ENCODE measurements around the gene MALRD1. TPM values are rescaled to one million over a fixed set of nuclear protein-coding genes. Genes with fewer than 3 reads are reported as not detected.

The MALRD1 gene
- total and polyA plus RNA-seq, 2 of the 8 experiments (the other 6 are each of a cell fraction or from before 2014, with no cell fraction given), result 0.32 to 0.35 TPM

DNA sequence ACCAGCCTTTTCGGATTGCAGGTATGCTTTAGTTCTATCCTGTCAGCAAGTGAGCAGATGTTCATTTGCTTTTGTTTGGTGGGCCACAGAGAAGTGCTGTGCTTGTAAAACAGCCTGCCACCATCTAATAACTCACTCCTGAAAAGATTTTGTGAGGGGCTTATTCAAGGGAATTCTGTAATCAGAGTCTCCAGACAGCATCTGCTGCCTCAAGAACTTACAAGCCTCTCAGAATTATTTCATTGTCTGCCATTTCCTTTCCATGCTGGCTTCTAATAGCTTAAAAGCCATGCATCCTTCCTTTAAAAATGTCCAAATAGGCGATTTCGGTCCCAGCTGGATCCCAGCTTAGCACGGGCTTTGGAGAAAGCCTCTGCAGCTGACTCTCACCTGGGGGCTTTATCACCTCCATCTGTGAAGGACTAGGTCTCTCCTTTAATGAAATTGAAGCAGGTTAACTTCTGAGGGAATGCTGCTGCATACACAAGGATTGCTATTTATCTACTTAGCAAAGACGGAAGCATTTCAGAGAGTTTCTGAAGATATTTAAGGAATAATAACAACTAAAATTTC is 48.0 kb downstream of the MALRD1 start:
- Histone ChIP-seq H3K4ac (replicated peaks; ENCODE audit: insufficient read length, low read depth, low read length) (no peak overlapping the region), H3K23ac (ENCODE audit: insufficient read length) (no peak overlapping the region), H4K8ac (ENCODE audit: extremely low read depth, insufficient read depth, low read length) (no peak overlapping the region), H3K79me1 (ENCODE audit: low read depth, low read length) (no peaks in the 10 kb centered on the region), H3K27me3 (replicated peaks in 1 of 4; ENCODE audit: control insufficient read depth in 3 of 4, extremely low read depth in 1 of 4, insufficient read depth in 3 of 4, low read length in 3 of 4) (no peaks in the 10 kb centered on the region), H3K36me3 (ENCODE audit: control insufficient read depth in 2 of 4, insufficient read depth in 4 of 4, low read length in 3 of 4) (no peaks in the 10 kb centered on the region), H3K4me1 (replicated peaks in 1 of 4; ENCODE audit: control insufficient read depth in 3 of 4, insufficient read depth in 4 of 4, low read length in 3 of 4) (peaks cover 0 to 6% (median 2%) of the 10 kb centered on the region in 4 experiments; a peak in 1 of 7 replicates), H3K56ac (replicated peaks; ENCODE audit: insufficient read length, low read depth, low read length) (no peak overlapping the region), H2BK15ac (ENCODE audit: low read length) (no peak overlapping the region), H3K4me3 (ENCODE audit: extremely low read depth in 1 of 4, insufficient read depth in 2 of 4, low read depth in 3 of 4, low read length in 4 of 4) (no peak overlapping the region), H3K27ac (ENCODE audit: low read depth, low read length) (no peak overlapping the region), H2AFZ (ENCODE audit: low read length) (no peak overlapping the region), H2BK20ac (ENCODE audit: low read length) (no peak overlapping the region), H3K4me2 (ENCODE audit: insufficient read depth in 1 of 2, low read depth in 2 of 2, low read length in 2 of 2) (no peak overlapping the region), H3K9ac (replicated peaks in 1 of 4; ENCODE audit: extremely low read depth in 1 of 4, low read depth in 3 of 4, low read length in 3 of 4) (no peak overlapping the region), H3K23me2 (ENCODE audit: low read depth, low read length) (no peaks in the 10 kb centered on the region), H2BK5ac (ENCODE audit: low read depth, low read length) (no peak overlapping the region), H2AK5ac (ENCODE audit: low read depth, low read length) (no peak overlapping the region), H4K5ac (ENCODE audit: insufficient read length, low read depth, low read length) (no peak overlapping the region), H2BK12ac (ENCODE audit: low read depth, low read length) (no peak overlapping the region), H4K20me1 (replicated peaks in 1 of 2; ENCODE audit: control insufficient read depth in 1 of 2, insufficient read depth in 2 of 2, low read length in 2 of 2) (no peaks in the 10 kb centered on the region), H3K9me3 (ENCODE audit: insufficient read depth in 2 of 2, low read depth in 1 of 2, low read length in 1 of 2) (no peaks in the 10 kb centered on the region; a peak in 1 of 4 replicates), H3K14ac (ENCODE audit: insufficient read length) (no peak overlapping the region), H2BK120ac (replicated peaks; ENCODE audit: low read depth, low read length) (no peak overlapping the region), H4K91ac (replicated peaks; ENCODE audit: insufficient read length, low read length) (no peak overlapping the region), H3K18ac (ENCODE audit: extremely low read depth, low read length) (no peak overlapping the region), H3K79me2 (ENCODE audit: control insufficient read depth in 1 of 2, insufficient read depth in 2 of 2, low read length in 2 of 2) (no peaks in the 10 kb centered on the region)
- TF ChIP-seq CBX8 (IDR thresholded peaks at IDR 0.05; ENCODE audit: borderline replicate concordance, low read depth, low read length), result no peak
- 74% methylated on average over 5 of the region's 5 CpGs; no CpG with 5 or more reads in 1 of the 2 experiments for WGBS, 2 experiments (ENCODE audit: extremely low coverage in 1 of 2, insufficient coverage in 1 of 2, insufficient read length in 1 of 2, insufficient replicate concordance in 2 of 2, low coverage in 1 of 2, low lambda C conversion rate in 2 of 2, missing lambda C conversion rate in 1 of 2)
- POLR2A ChIA-PET (ENCODE audit: partially characterized antibody), result no interaction called here
- CTCF ChIA-PET (ENCODE audit: partially characterized antibody), result interaction anchor here (1.0 kb wide), 1 partner anchor 73 kb away, joined by 3 read pairs; no protein-coding TSS in a partner anchor
- DNase-seq (ENCODE audit: low read depth in 1 of 2, low spot score in 2 of 2) (no peak), FAIRE-seq (no peak)
